Gastroesophageal sphincter (tissue), 4 donors: Measurements from ENCODE around the gene C14orf119. TPM values are rescaled to one million over a fixed set of nuclear protein-coding genes. Genes with fewer than 3 reads are reported as not detected.

ENCODE experiments used
- ATAC-seq: fragments of 150-250 bp; one replicate; pipeline ENCODE4 v1.9.1; 2016; ENCODE audit warnings: mild to moderate bottlenecking, moderate library complexity
- H3K27ac ChIP-seq, 4 donors: fragments of 200-600 bp; sonication (generic) in 3 of 4; 1 replicate in 3 of 4; 2 replicates in 1 of 4; pipeline ENCODE4 v1.5.1; 2016 to 2019
- H3K27me3 ChIP-seq: fragments of 200-600 bp; sonication (generic); one replicate; pipeline ENCODE4 v1.5.1; 2019
- H3K36me3 ChIP-seq, 2 donors: fragments of 200-600 bp; sonication (generic); one replicate each; pipeline ENCODE4 v1.5.1; 2019; ENCODE audit warnings: control low read depth in 1 of 2
- H3K4me1 ChIP-seq, 3 donors: fragments of 200-600 bp; sonication (generic); 1 replicate in 2 of 3; 2 replicates in 1 of 3; pipeline ENCODE4 v1.5.1; 2016 to 2019; ENCODE audit warnings: control low read depth in 2 of 3
- H3K4me3 ChIP-seq, 2 donors: fragments of 200-600 bp; sonication (generic); one replicate each; pipeline ENCODE4 v1.5.1; 2019; ENCODE audit warnings: mild to moderate bottlenecking in 1 of 2, moderate library complexity in 1 of 2
- H3K9me3 ChIP-seq, 3 donors: fragments of 200-600 bp; sonication (generic); one replicate each; pipeline ENCODE4 v1.5.1; 2017 to 2019; ENCODE audit warnings: control low read depth in 2 of 3
- EP300 ChIP-seq: sonication (generic); formaldehyde crosslinking; IDR thresholded peaks from one replicate; pipeline ENCODE4 v1.6.1; 2017; ENCODE audit warnings: antibody characterized with exemption, mild to moderate bottlenecking
- POLR2A ChIP-seq, 2 donors: fragments of 450-650 bp; IDR thresholded peaks; one replicate each; pipeline ENCODE4 v1.6.1; 2017; ENCODE audit warnings: antibody characterized with exemption in 2 of 2, mild to moderate bottlenecking in 2 of 2, moderate library complexity in 1 of 2
- POLR2AphosphoS5 ChIP-seq: sonication (generic); formaldehyde crosslinking; IDR thresholded peaks from one replicate; pipeline ENCODE4 v1.6.1; 2017; ENCODE audit warnings: antibody characterized with exemption
- WGBS, 2 donors: methylation state at CpG; one replicate each; pipeline ENCODE4 v1.1.5; 2018; ENCODE audit warnings: low coverage in 1 of 2; 5-methylcytosine and 5-hydroxymethylcytosine counted together
- total RNA-seq, 4 donors: library from RNA; depleted of rRNA; stranded (reverse); fragments of >200 nt; gene quantifications; one replicate each; pipeline ENCODE4 v1.1.0, GENCODE V29; 2016
- TF ChIP-seq, protein P1 (sequence below), 4 experiments: fragments of 200-600 bp in 2 of 4; fragments of 450-650 bp in 2 of 4; sonication (generic) in 1 of 4; IDR thresholded peaks; one replicate each; pipeline ENCODE4 v1.5.1; 2017 to 2019; ENCODE audit warnings: antibody characterized with exemption in 4 of 4, mild to moderate bottlenecking in 2 of 4, moderate library complexity in 2 of 4

Gene C14orf119
- total RNA-seq, 4 donors from 2014 or later, result 31.3 to 38.2 (median 33.4) TPM

GRCh38 chr14:23140371-23140770 is 45.1 kb downstream of the C14orf119 start:
- Histone ChIP-seq H3K4me3 (no peak overlapping the region), H3K9me3 (no peaks in the 10 kb centered on the region), H3K27me3 (no peaks in the 10 kb centered on the region), H3K36me3 (peaks cover 0 to 67% of the 10 kb centered on the region in 2 donors), H3K4me1 (peaks cover 7 to 73% (median 11%) of the 10 kb centered on the region in 3 donors), H3K27ac (peak overlapping the region in 3 of 4 donors; percentile 39 to 95 (median 90))
- ATAC-seq, result no peak
- WGBS, 2 donors, result 57% methylated on average over 5 of the region's 6 CpGs; no CpG with 5 or more reads in 1 of the 2 donors
- TF ChIP-seq POLR2AphosphoS5 (no peak), POLR2A (IDR thresholded peaks at IDR 0.05) (no peak), EP300 (no peak)
- TF ChIP-seq, protein P1, sequence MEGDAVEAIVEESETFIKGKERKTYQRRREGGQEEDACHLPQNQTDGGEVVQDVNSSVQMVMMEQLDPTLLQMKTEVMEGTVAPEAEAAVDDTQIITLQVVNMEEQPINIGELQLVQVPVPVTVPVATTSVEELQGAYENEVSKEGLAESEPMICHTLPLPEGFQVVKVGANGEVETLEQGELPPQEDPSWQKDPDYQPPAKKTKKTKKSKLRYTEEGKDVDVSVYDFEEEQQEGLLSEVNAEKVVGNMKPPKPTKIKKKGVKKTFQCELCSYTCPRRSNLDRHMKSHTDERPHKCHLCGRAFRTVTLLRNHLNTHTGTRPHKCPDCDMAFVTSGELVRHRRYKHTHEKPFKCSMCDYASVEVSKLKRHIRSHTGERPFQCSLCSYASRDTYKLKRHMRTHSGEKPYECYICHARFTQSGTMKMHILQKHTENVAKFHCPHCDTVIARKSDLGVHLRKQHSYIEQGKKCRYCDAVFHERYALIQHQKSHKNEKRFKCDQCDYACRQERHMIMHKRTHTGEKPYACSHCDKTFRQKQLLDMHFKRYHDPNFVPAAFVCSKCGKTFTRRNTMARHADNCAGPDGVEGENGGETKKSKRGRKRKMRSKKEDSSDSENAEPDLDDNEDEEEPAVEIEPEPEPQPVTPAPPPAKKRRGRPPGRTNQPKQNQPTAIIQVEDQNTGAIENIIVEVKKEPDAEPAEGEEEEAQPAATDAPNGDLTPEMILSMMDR (IDR thresholded peaks at IDR 0.05), result no peak

DNA sequence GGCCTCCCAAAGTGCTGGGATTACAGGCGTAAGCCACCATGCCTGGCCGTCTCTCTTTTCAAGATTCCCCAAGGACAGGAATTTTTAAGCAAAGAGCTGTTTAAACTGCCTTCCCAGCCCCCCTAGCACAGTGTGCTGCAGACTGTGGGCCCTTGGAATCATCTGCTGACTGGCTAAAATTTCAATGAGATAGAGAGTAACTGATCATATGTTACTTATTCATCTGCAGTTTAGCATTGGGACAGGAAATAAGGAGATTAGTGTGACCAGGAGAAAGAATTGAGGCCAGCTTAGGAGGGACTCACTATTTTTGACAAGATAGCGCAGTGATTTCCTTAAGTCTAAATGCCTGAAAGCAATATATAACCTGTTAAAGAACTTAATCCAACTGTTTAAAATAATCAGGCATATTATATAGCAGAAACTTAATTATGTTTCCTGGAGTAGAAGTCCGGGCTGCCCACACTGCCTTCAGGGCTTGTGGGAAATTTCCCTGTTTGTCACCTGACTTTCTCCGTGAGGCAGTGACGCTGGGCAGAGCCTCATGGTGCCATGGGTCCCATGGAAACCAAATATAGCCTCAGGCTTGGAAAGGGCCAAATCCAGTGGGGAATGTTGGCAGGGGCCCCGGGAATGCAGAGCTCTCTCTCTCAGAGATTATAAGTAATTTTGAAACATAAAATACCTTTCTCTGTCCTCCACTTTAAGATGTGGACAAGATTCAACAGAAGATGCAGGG is 46.6 kb downstream of the C14orf119 start:
- H3K27ac ChIP-seq, result peak overlapping the region; percentile 72 to 95 (median 87)
- H3K4me3 ChIP-seq, result no peak overlapping the region
- H3K27me3 ChIP-seq, result no peaks in the 10 kb centered on the region
- H3K4me1 ChIP-seq, result peaks cover 12 to 87% (median 16%) of the 10 kb centered on the region in 3 donors
- ATAC-seq, result peak; percentile 79
- no peaks in the 10 kb centered on the region for H3K9me3 ChIP-seq
- H3K36me3 ChIP-seq, result peaks cover 0 to 52% of the 10 kb centered on the region in 2 donors
- 36 to 40% methylated on average over 2 to 5 of the region's 7 CpGs for WGBS, 2 donors
- peak; percentile 87 for TF ChIP-seq POLR2AphosphoS5
- TF ChIP-seq POLR2A (IDR thresholded peaks at IDR 0.05), result no peak
- TF ChIP-seq, protein P1 (IDR thresholded peaks at IDR 0.05), result no peak
- peak; percentile 22 for TF ChIP-seq EP300

- H3K27ac ChIP-seq, result peak overlapping the region; percentile 72 to 95 (median 87)
- no peak for ATAC-seq
- no peak for TF ChIP-seq EP300
- TF ChIP-seq, protein P1 (IDR thresholded peaks at IDR 0.05), result no peak
- no peak for TF ChIP-seq POLR2A (IDR thresholded peaks at IDR 0.05)
- no peak for TF ChIP-seq POLR2AphosphoS5
- WGBS, 2 donors, result 86% methylated on average over 3 of the region's 4 CpGs; no CpG with 5 or more reads in 1 of the 2 donors
- H3K4me1 ChIP-seq, result peaks cover 12 to 87% (median 14%) of the 10 kb centered on the region in 3 donors
- H3K9me3 ChIP-seq, result no peaks in the 10 kb centered on the region
- peaks cover 0 to 42% of the 10 kb centered on the region in 2 donors for H3K36me3 ChIP-seq
- no peak overlapping the region for H3K4me3 ChIP-seq
- no peaks in the 10 kb centered on the region for H3K27me3 ChIP-seq
Observed at GRCh38 chr14:23142826-23143225, 47.5 kb downstream of the C14orf119 start.

GRCh38 chr14:23143911-23144310 is 48.6 kb downstream of the C14orf119 start:
- WGBS, 2 donors, result 63 to 91% methylated on average over 1 of the region's 1 CpG
- H3K4me1 ChIP-seq, result peaks cover 12 to 87% (median 12%) of the 10 kb centered on the region in 3 donors
- TF ChIP-seq, protein P1 (IDR thresholded peaks at IDR 0.05), result no peak
- no peak for TF ChIP-seq POLR2A (IDR thresholded peaks at IDR 0.05)
- no peak for TF ChIP-seq EP300
- TF ChIP-seq POLR2AphosphoS5, result no peak

More at GRCh38 chr14:23143911-23144310, 48.6 kb downstream of the C14orf119 start:
- Histone ChIP-seq H3K9me3 (no peaks in the 10 kb centered on the region), H3K4me3 (no peak overlapping the region), H3K36me3 (peaks cover 0 to 31% of the 10 kb centered on the region in 2 donors), H3K27ac (peak overlapping the region in 3 of 4 donors; percentile 84 to 95 (median 90)), H3K27me3 (no peaks in the 10 kb centered on the region)
- ATAC-seq, result no peak
